Body of pancreas (tissue), 4 donors: ENCODE results near the gene RAB41.
"Not testable (repeated sequence)": the region's sequence is repeated elsewhere in the genome, so short reads cannot be mapped to it uniquely, and the experiment has no call there.

Source experiments
- POLR2A ChIP-seq, 3 donors: fragments of 450-650 bp; IDR thresholded peaks; one replicate each; pipeline ENCODE4 v1.6.1; 2016; ENCODE audit warnings: antibody characterized with exemption in 3 of 3, mild to moderate bottlenecking in 2 of 3
- TF ChIP-seq, protein P1 (sequence below), 7 experiments: fragments of 450-650 bp in 4 of 7; fragments of 200-600 bp in 3 of 7; sonication (generic) in 3 of 7; IDR thresholded peaks; one replicate each; pipeline ENCODE4 v1.5.1; 2016 to 2019; ENCODE audit warnings: antibody characterized with exemption in 7 of 7

DNA sequence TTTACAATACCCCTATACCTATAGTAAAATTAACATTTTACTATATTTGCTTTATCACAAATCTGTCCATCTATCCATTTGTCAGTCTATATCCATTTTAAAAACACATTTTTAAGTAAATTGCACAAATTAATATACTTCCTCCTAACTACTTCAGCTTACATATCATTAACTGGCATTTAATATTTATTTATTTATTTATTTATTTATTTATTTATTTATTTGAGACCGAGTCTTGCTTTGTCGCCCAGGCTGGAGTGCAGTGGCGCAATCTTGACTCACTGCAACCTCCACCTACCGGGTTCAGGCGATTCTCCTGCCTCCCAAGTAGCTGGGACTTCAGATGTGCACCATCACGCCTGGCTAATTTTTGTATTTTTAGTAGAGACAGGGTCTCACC, 41.7 kb downstream of the RAB41 start:
- TF ChIP-seq, protein P1, sequence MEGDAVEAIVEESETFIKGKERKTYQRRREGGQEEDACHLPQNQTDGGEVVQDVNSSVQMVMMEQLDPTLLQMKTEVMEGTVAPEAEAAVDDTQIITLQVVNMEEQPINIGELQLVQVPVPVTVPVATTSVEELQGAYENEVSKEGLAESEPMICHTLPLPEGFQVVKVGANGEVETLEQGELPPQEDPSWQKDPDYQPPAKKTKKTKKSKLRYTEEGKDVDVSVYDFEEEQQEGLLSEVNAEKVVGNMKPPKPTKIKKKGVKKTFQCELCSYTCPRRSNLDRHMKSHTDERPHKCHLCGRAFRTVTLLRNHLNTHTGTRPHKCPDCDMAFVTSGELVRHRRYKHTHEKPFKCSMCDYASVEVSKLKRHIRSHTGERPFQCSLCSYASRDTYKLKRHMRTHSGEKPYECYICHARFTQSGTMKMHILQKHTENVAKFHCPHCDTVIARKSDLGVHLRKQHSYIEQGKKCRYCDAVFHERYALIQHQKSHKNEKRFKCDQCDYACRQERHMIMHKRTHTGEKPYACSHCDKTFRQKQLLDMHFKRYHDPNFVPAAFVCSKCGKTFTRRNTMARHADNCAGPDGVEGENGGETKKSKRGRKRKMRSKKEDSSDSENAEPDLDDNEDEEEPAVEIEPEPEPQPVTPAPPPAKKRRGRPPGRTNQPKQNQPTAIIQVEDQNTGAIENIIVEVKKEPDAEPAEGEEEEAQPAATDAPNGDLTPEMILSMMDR (IDR thresholded peaks at IDR 0.05): not testable (repeated sequence)
- not testable (repeated sequence) for TF ChIP-seq POLR2A (IDR thresholded peaks at IDR 0.05)
